D721Med (cell line): ENCODE results near the gene TRMT6.

Experiments
- DNase-seq: peaks from one replicate; pipeline ENCODE4 v3.0.0; 2011; ENCODE audit warnings: low spot score; ENCODE audit not compliant: insufficient read length
- FAIRE-seq: peaks from 2 replicates; lab custom pipeline; 2011; peaks lifted over from hg19 to GRCh38; lab: Jason Lieb, UNC
- TF ChIP-seq, protein P1 (sequence below): IDR thresholded peaks from 2 replicates; pipeline ENCODE4 v1.5.1; 2012; ENCODE audit warnings: mild to moderate bottlenecking, control low read depth; ENCODE audit not compliant: insufficient read depth; ENCODE audit errors: missing control alignments

TRMT6 gene

DNA sequence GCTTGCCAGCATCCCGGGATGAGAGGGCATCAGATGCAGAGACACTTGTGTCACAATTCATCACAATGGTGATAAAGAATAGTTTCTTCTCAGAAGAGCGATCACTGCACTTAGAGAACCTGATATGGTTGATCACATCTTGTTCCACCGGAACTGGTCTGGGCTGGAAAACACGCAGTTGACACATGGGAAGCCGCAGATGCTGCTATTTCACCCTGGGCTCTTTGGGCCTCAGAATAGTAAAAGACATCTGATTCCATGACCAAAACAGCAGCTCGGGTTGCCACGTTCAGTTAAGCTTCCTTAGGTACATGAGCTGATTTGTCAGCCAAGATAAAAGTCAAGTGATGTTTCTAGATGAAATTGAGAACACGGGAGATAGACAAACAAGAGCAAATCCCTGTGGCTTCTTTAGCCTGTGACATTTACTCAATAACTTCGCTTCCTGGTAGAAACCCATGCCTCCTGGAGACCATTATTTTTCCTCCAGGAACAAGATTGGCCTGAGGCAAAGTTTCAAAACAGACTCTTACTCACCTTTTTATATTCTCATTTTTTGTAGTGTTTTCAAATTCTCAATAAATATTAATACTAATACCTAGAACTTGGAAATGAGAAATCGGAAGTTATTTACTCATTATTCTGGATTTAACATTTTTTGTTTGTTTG, 59.4 kb downstream of the TRMT6 start:
- TF ChIP-seq, protein P1, sequence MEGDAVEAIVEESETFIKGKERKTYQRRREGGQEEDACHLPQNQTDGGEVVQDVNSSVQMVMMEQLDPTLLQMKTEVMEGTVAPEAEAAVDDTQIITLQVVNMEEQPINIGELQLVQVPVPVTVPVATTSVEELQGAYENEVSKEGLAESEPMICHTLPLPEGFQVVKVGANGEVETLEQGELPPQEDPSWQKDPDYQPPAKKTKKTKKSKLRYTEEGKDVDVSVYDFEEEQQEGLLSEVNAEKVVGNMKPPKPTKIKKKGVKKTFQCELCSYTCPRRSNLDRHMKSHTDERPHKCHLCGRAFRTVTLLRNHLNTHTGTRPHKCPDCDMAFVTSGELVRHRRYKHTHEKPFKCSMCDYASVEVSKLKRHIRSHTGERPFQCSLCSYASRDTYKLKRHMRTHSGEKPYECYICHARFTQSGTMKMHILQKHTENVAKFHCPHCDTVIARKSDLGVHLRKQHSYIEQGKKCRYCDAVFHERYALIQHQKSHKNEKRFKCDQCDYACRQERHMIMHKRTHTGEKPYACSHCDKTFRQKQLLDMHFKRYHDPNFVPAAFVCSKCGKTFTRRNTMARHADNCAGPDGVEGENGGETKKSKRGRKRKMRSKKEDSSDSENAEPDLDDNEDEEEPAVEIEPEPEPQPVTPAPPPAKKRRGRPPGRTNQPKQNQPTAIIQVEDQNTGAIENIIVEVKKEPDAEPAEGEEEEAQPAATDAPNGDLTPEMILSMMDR: no peak
- DNase-seq: no peak
- no peak for FAIRE-seq

DNA sequence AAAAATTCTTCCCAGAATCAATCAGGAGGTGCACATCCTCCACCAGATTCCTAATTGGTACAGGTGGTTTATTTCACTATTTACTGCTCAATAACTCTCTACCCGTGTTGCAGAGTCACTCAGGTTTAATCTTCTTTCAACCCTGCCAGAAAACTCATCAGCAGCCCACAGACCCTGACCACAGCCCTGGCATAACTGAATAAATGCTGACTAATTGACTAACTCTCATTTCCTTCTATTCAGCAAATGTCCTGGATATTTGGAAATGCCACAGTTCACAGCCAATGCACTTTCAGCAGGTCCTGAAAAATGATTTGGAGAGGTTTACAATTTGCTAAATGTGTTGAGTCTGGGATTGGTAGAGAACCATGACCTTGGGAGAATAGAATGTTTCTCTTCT, 62.3 kb downstream of the TRMT6 start:
- no peak for DNase-seq
- FAIRE-seq: no peak
- TF ChIP-seq, protein P1: no peak

GRCh38 chr20:5887386-5887785, 62.9 kb downstream of the TRMT6 start:
- no peak for DNase-seq
- FAIRE-seq: no peak
- TF ChIP-seq, protein P1: no peak
